A549 (cell line): ENCODE data around the gene JAG2. TPM values are rescaled to one million over a fixed set of nuclear protein-coding genes. Genes with fewer than 3 reads are reported as not detected.

Experiments
- ATAC-seq, 2 experiments: fragments of 200-7000 bp in 1 of 2; fragments of >200 bp in 1 of 2; cut with Nextera tagmentation in 1 of 2; cut with Tn5 transposase in 1 of 2; 3 replicates each; pipeline versions ENCODE4 v1.8.0 to v1.9.1; 2018 to 2020; ENCODE audit warnings: mild to moderate bottlenecking in 1 of 2, moderate library complexity in 1 of 2
- CTCF ChIA-PET: fragments of 300-600 bp; sonication (Branson Sonifier 250); formaldehyde crosslinking; extraction: SDS; loops from one replicate; lab custom pipeline; 2021; ENCODE audit warnings: antibody characterized with exemption, inconsistent platforms; lab: Yijun Ruan, JAX
- POLR2A ChIA-PET: fragments of 350-600 bp; formaldehyde crosslinking; extraction: SDS; loops from one replicate; lab custom pipeline; 2021; ENCODE audit warnings: antibody characterized with exemption, inconsistent platforms; lab: Yijun Ruan, JAX
- DNase-seq, 2 experiments: peaks; one replicate each; pipeline versions ENCODE4 v3.0.0 to v3.0.0-alpha.2; 2011 to 2016; ENCODE audit warnings: low read depth in 1 of 2, low spot score in 1 of 2
- FAIRE-seq: peaks from 2 replicates; lab custom pipeline; 2011; peaks lifted over from hg19 to GRCh38; lab: Jason Lieb, UNC
- H3K27ac ChIP-seq, 2 experiments: fragments of >200 bp; sonication (Bioruptor Twin); formaldehyde crosslinking; 3 replicates each; pipeline ENCODE4 v1.5.1; 2016 to 2017
- H3K4me1 ChIP-seq: fragments of >200 bp; sonication (Bioruptor Twin); formaldehyde crosslinking; 3 replicates; pipeline ENCODE4 v1.6.1; 2016
- H3K4me2 ChIP-seq: fragments of >200 bp; sonication (Bioruptor Twin); formaldehyde crosslinking; 3 replicates; pipeline ENCODE4 v1.6.1; 2016
- H3K4me3 ChIP-seq: fragments of >200 bp; sonication (Bioruptor Twin); formaldehyde crosslinking; 3 replicates; pipeline ENCODE4 v1.5.1; 2016
- H3K9me3 ChIP-seq: fragments of >200 bp; sonication (Bioruptor Twin); formaldehyde crosslinking; 3 replicates; pipeline ENCODE4 v1.6.1; 2016
- ATOH8 ChIP-seq: fragments of 250-450 bp; sonication (Bioruptor Pico); IDR thresholded peaks from 2 replicates; pipeline ENCODE4 v1.5.0; 2020; ENCODE audit warnings: low read depth, mild to moderate bottlenecking, moderate library complexity
- BCL3 ChIP-seq: fragments of >200 bp; sonication (Bioruptor Twin); formaldehyde crosslinking; IDR thresholded peaks from 3 replicates; pipeline ENCODE4 v1.6.1; 2016
- BHLHE40 ChIP-seq: IDR thresholded peaks from 2 replicates; pipeline ENCODE4 v1.6.1; 2012; ENCODE audit warnings: low read depth, low read length, inconsistent platforms
- CEBPB ChIP-seq, 2 experiments: fragments of >200 bp in 1 of 2; sonication (Bioruptor Twin) in 1 of 2; formaldehyde crosslinking in 1 of 2; IDR thresholded peaks; 2 replicates each; pipeline ENCODE4 v1.6.1; 2012 to 2016
- CHD2 ChIP-seq: fragments of 150-350 bp; IDR thresholded peaks from 2 replicates; pipeline ENCODE4 v1.6.1; 2014; ENCODE audit warnings: low read length; ENCODE audit not compliant: partially characterized antibody
- CHD4 ChIP-seq: fragments of 200-600 bp; sonication (generic); IDR thresholded peaks from 2 replicates; pipeline ENCODE4 v1.6.1; 2016; ENCODE audit warnings: antibody characterized with exemption, mild to moderate bottlenecking, borderline replicate concordance
- CTCF ChIP-seq: fragments of >200 bp; sonication (Bioruptor Twin); formaldehyde crosslinking; IDR thresholded peaks from 3 replicates; pipeline ENCODE4 v1.5.1; 2016
- E2F6 ChIP-seq: IDR thresholded peaks from 2 replicates; pipeline ENCODE4 v1.6.1; 2012; ENCODE audit warnings: low read depth, borderline replicate concordance
- EP300 ChIP-seq, 2 experiments: fragments of >200 bp; sonication (Bioruptor Twin); formaldehyde crosslinking; IDR thresholded peaks; 2 replicates in 1 of 2; 3 replicates in 1 of 2; pipeline ENCODE4 v1.6.1; 2016 to 2017
- FOSL2 ChIP-seq, 2 experiments: fragments of 450-650 bp in 1 of 2; fragments of >200 bp in 1 of 2; sonication (Bioruptor Twin) in 1 of 2; formaldehyde crosslinking; IDR thresholded peaks; 2 replicates each; pipeline versions ENCODE4 v1.5.0 to v1.6.1; 2016 to 2020; ENCODE audit warnings: mild to moderate bottlenecking in 1 of 2, moderate library complexity in 1 of 2
- HES2 ChIP-seq: fragments of >200 bp; sonication (Bioruptor Twin); formaldehyde crosslinking; IDR thresholded peaks from 2 replicates; pipeline ENCODE4 v1.6.1; 2016
- HOXB5 ChIP-seq: fragments of 250-450 bp; sonication (Bioruptor Pico); IDR thresholded peaks from 2 replicates; pipeline ENCODE4 v1.5.0; 2020; ENCODE audit warnings: mild to moderate bottlenecking, moderate library complexity
- JUN ChIP-seq, 2 experiments: fragments of >200 bp; sonication (Bioruptor Twin); formaldehyde crosslinking; IDR thresholded peaks; 2 replicates in 1 of 2; 3 replicates in 1 of 2; pipeline ENCODE4 v1.6.1; 2016 to 2017
- KDM1A ChIP-seq: fragments of 200-600 bp; sonication (generic); IDR thresholded peaks from 2 replicates; pipeline ENCODE4 v1.6.1; 2016; ENCODE audit warnings: low read depth, mild to moderate bottlenecking
- KDM5A ChIP-seq: fragments of 200-600 bp; sonication (generic); IDR thresholded peaks from 2 replicates; pipeline ENCODE4 v1.6.1; 2016; ENCODE audit warnings: antibody characterized with exemption, mild to moderate bottlenecking
- MAFK ChIP-seq: fragments of 450-650 bp; IDR thresholded peaks from 2 replicates; pipeline ENCODE4 v1.6.1; 2014; ENCODE audit not compliant: partially characterized antibody
- NFE2L2 ChIP-seq: fragments of 150-350 bp; conservative IDR thresholded peaks from 2 replicates; pipeline ENCODE4 v1.6.1; 2014; ENCODE audit warnings: low read length
- NPAS2 ChIP-seq: fragments of 250-450 bp; sonication (Bioruptor Pico); IDR thresholded peaks from 2 replicates; pipeline ENCODE4 v1.8.0; 2022; ENCODE audit warnings: mild to moderate bottlenecking, moderate library complexity, borderline replicate concordance
- PBX3 ChIP-seq: IDR thresholded peaks from 2 replicates; pipeline ENCODE4 v1.6.1; 2012
- PHF8 ChIP-seq: fragments of 200-600 bp; sonication (generic); IDR thresholded peaks from 2 replicates; pipeline ENCODE4 v1.6.1; 2016; ENCODE audit warnings: low read depth, mild to moderate bottlenecking, antibody characterized with exemption, moderate library complexity, borderline replicate concordance
- POLR2AphosphoS2 ChIP-seq: conservative IDR thresholded peaks from 2 replicates; pipeline ENCODE4 v1.6.1; 2012; ENCODE audit warnings: low read length, improper control_type of control experiment, inconsistent platforms
- RAD21 ChIP-seq, 2 experiments: fragments of >200 bp in 1 of 2; sonication (Bioruptor Twin) in 1 of 2; formaldehyde crosslinking in 1 of 2; IDR thresholded peaks in 1 of 2; conservative IDR thresholded peaks in 1 of 2; 2 replicates in 1 of 2; 3 replicates in 1 of 2; pipeline ENCODE4 v1.6.1; 2012 to 2018; ENCODE audit warnings: inconsistent platforms in 1 of 2
- RCOR1 ChIP-seq: fragments of 150-350 bp; IDR thresholded peaks from 2 replicates; pipeline ENCODE4 v1.6.1; 2014; ENCODE audit warnings: antibody characterized with exemption, low read length, low read depth
- RNF2 ChIP-seq: fragments of 200-600 bp; sonication (generic); IDR thresholded peaks from 2 replicates; pipeline ENCODE4 v1.6.1; 2016; ENCODE audit warnings: low read depth, mild to moderate bottlenecking, antibody characterized with exemption, moderate library complexity, borderline replicate concordance
- SMC3 ChIP-seq: fragments of >200 bp; sonication (Bioruptor Twin); formaldehyde crosslinking; IDR thresholded peaks from 3 replicates; pipeline ENCODE4 v1.6.1; 2018; ENCODE audit warnings: inconsistent platforms
- SREBF2 ChIP-seq: fragments of 450-650 bp; IDR thresholded peaks from 2 replicates; pipeline ENCODE4 v1.6.1; 2014; ENCODE audit warnings: mild to moderate bottlenecking, moderate library complexity
- TP53 ChIP-seq: fragments of 250-450 bp; sonication (Bioruptor Pico); IDR thresholded peaks from 2 replicates; pipeline ENCODE4 v1.5.0; 2021; ENCODE audit warnings: mild to moderate bottlenecking, moderate library complexity
- USF2 ChIP-seq: fragments of 450-650 bp; IDR thresholded peaks from 2 replicates; pipeline ENCODE4 v1.6.1; 2014; ENCODE audit warnings: antibody characterized with exemption
- ZC3H11A ChIP-seq: fragments of 450-650 bp; IDR thresholded peaks from 2 replicates; pipeline ENCODE4 v1.6.1; 2014; ENCODE audit warnings: antibody characterized with exemption, mild to moderate bottlenecking
- ZFP36 ChIP-seq: fragments of 450-650 bp; IDR thresholded peaks from 2 replicates; pipeline ENCODE4 v1.6.1; 2014; ENCODE audit warnings: borderline replicate concordance; ENCODE audit not compliant: partially characterized antibody
- WGBS: methylation state at CpG from one replicate; pipeline ENCODE4 v1.1.6; 2017; ENCODE audit errors: missing lambda C conversion rate; 5-methylcytosine and 5-hydroxymethylcytosine counted together
- polyA plus RNA-seq, 4 experiments: library from polyadenylated mRNA; depleted of rRNA in 3 of 4; stranded (reverse); fragments of >200 nt; fragmentation: RNase III in 1 of 4; extraction: RNeasy Plus Mini Kit Qiagen cat#74134 plus additional on column Dnase treatment in 1 of 4; gene quantifications; 2 replicates in 3 of 4; 3 replicates in 1 of 4; pipeline ENCODE4 v1.2.3, GENCODE V29; 2011 to 2017

JAG2 gene
- polyA plus RNA-seq, 2 of the 4 experiments (the other 2 are of a cell fraction): 5.9 to 20.4 TPM

GRCh38 chr14:105091517-105092170, 76.9 kb downstream of the JAG2 start (continued):
- TF ChIP-seq FOSL2 (IDR thresholded peaks at IDR 0.05) (no peak), FOSL2 (CRISPR knock-in tag; IDR thresholded peaks at IDR 0.05) (peak; percentile 39; the same call in 1 of the 2 replicates), RNF2 (no peak), NPAS2 (CRISPR knock-in tag) (no peak), ZC3H11A (no peak), MAFK (no peak), ATOH8 (CRISPR knock-in tag) (no peak), CHD2 (no peak), CTCF (no peak), NFE2L2 (no peak), USF2 (no peak), HOXB5 (no peak), ZFP36 (no peak), CHD4 (no peak), PHF8 (peak; percentile 21; the same call in 1 of the 2 replicates), SREBF2 (no peak), SMC3 (0 out of 3 replicates have a peak, but pooled peaks have one; percentile 12), PBX3 (peak; percentile 73), RCOR1 (no peak), BHLHE40 (no peak), POLR2AphosphoS2 (no peak), EP300 (IDR thresholded peaks at IDR 0.05) (peak; percentile 87 to 91; a peak in 4 of 5 replicates), TP53 (CRISPR knock-in tag) (no peak), RAD21 (conservative IDR thresholded peaks at IDR 0.05 in 1 of 2, IDR thresholded peaks at IDR 0.05 in 1 of 2) (0 out of 5 replicates have a peak, but pooled peaks of 1 of the 2 experiments have one; percentile 22)

- ATAC-seq (no peak), DNase-seq (peak in 1 of 2 experiments; percentile 64), FAIRE-seq (no peak)
- Histone ChIP-seq H3K4me1 (peaks cover 57% of the 10 kb centered on the region), H3K4me3 (peak overlapping the region; percentile 28), H3K27ac (peak overlapping the region; percentile 98 to 100), H3K9me3 (no peaks in the 10 kb centered on the region), H3K4me2 (peak overlapping the region; percentile 98)
- ChIA-PET POLR2A (interaction anchor here (0.7 to 2.4 kb wide), 9 partner anchors 11 to 210 kb away, joined by 3 to 15 read pairs (median 5); partner anchors contain the start of genes BRF1, CDCA4, JAG2 and NUDT14), CTCF (interaction anchor here (0.7 to 9.1 kb wide), 35 partner anchors 11 to 399 kb away, joined by 3 to 132 read pairs (median 5); partner anchors contain the start of genes JAG2 and NUDT14)
- WGBS: 13% methylated on average over 6 of the region's 9 CpGs
- no peak for TF ChIP-seq E2F6
- TF ChIP-seq KDM5A: no peak
- no peak for TF ChIP-seq KDM1A
- no peak for TF ChIP-seq CEBPB (IDR thresholded peaks at IDR 0.05)
- TF ChIP-seq NPAS2 (CRISPR knock-in tag): no peak
- TF ChIP-seq JUN (IDR thresholded peaks at IDR 0.05): no peak
- TF ChIP-seq PBX3: no peak
- no peak for TF ChIP-seq BCL3
- no peak for TF ChIP-seq CHD2
- no peak for TF ChIP-seq NFE2L2
- TF ChIP-seq HES2: no peak
These were observed 77.5 kb downstream of the JAG2 start for GRCh38 chr14:105091054-105091516.
